ENCODE results near the gene RABIF. TPM values are rescaled to one million over a fixed set of nuclear protein-coding genes. Genes with fewer than 3 reads are reported as not detected.

Gene RABIF
- total and polyA plus RNA-seq, 10 of the 15 experiments (the other 5 are each of a cell fraction or from before 2014, with no cell fraction given), result 4.7 to 18.2 (median 8.8) TPM

DNA sequence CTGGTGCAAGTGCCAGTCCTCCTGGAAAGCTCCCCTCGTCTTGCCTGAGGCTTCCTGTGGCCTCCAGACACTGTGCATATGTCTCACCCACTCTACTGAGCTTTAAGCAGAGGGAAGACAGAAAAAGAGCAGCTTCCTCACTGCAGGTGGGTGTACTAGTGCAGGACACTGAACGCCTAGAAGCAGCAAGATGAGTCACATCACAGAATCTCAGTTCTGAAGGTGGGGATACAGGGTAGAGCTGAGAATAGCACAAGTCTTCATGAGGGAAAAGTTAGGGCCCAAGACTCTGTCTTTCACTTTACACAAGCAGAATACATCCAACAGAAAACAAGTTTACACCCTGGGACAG is 40.8 kb downstream of the RABIF start (continued):
- TF ChIP-seq, protein P1, sequence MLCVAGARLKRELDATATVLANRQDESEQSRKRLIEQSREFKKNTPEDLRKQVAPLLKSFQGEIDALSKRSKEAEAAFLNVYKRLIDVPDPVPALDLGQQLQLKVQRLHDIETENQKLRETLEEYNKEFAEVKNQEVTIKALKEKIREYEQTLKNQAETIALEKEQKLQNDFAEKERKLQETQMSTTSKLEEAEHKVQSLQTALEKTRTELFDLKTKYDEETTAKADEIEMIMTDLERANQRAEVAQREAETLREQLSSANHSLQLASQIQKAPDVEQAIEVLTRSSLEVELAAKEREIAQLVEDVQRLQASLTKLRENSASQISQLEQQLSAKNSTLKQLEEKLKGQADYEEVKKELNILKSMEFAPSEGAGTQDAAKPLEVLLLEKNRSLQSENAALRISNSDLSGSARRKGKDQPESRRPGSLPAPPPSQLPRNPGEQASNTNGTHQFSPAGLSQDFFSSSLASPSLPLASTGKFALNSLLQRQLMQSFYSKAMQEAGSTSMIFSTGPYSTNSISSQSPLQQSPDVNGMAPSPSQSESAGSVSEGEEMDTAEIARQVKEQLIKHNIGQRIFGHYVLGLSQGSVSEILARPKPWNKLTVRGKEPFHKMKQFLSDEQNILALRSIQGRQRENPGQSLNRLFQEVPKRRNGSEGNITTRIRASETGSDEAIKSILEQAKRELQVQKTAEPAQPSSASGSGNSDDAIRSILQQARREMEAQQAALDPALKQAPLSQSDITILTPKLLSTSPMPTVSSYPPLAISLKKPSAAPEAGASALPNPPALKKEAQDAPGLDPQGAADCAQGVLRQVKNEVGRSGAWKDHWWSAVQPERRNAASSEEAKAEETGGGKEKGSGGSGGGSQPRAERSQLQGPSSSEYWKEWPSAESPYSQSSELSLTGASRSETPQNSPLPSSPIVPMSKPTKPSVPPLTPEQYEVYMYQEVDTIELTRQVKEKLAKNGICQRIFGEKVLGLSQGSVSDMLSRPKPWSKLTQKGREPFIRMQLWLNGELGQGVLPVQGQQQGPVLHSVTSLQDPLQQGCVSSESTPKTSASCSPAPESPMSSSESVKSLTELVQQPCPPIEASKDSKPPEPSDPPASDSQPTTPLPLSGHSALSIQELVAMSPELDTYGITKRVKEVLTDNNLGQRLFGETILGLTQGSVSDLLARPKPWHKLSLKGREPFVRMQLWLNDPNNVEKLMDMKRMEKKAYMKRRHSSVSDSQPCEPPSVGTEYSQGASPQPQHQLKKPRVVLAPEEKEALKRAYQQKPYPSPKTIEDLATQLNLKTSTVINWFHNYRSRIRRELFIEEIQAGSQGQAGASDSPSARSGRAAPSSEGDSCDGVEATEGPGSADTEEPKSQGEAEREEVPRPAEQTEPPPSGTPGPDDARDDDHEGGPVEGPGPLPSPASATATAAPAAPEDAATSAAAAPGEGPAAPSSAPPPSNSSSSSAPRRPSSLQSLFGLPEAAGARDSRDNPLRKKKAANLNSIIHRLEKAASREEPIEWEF (IDR thresholded peaks at IDR 0.05; ENCODE audit: insufficient replicate concordance, low read depth, low read length), result no peak
- no peak for TF ChIP-seq EP300 (IDR thresholded peaks at IDR 0.05; ENCODE audit: borderline replicate concordance in 1 of 2, control insufficient read depth in 1 of 2, low read depth in 2 of 2, low read length in 2 of 2)
- no peak for TF ChIP-seq GABPA (IDR thresholded peaks at IDR 0.05; ENCODE audit: low read depth)
- TF ChIP-seq, protein P2, sequence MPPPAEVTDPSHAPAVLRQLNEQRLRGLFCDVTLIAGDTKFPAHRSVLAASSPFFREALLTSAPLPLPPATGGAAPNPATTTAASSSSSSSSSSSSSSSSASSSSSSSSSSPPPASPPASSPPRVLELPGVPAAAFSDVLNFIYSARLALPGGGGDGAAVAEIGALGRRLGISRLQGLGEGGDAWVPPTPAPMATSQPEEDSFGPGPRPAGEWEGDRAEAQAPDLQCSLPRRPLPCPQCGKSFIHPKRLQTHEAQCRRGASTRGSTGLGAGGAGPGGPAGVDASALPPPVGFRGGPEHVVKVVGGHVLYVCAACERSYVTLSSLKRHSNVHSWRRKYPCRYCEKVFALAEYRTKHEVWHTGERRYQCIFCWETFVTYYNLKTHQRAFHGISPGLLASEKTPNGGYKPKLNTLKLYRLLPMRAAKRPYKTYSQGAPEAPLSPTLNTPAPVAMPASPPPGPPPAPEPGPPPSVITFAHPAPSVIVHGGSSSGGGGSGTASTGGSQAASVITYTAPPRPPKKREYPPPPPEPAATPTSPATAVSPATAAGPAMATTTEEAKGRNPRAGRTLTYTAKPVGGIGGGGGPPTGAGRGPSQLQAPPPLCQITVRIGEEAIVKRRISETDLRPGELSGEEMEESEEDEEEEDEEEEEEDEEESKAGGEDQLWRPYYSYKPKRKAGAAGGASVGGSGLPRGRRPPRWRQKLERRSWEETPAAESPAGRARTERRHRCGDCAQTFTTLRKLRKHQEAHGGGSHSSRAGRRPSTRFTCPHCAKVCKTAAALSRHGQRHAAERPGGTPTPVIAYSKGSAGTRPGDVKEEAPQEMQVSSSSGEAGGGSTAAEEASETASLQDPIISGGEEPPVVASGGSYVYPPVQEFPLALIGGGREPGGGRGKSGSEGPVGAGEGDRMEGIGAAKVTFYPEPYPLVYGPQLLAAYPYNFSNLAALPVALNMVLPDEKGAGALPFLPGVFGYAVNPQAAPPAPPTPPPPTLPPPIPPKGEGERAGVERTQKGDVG (CRISPR knock-in tag; IDR thresholded peaks at IDR 0.05), result no peak
- no peak for TF ChIP-seq STAT3 (IDR thresholded peaks at IDR 0.05; ENCODE audit: low read depth, low read length)
- no peak for TF ChIP-seq ZNF217 (IDR thresholded peaks at IDR 0.05)

Measured in GM12878 (cell line).